Fibroblast of lung (primary cell): ENCODE measurements around the gene NUP93.

Experiments
- EZH2 ChIP-seq: IDR thresholded peaks from 2 replicates; pipeline ENCODE4 v1.5.1; 2012; ENCODE audit warnings: low read length, control low read depth, mild to moderate bottlenecking; ENCODE audit errors: missing control alignments
- TF ChIP-seq, protein P1 (sequence below), 2 donors: IDR thresholded peaks in 1 of 2; conservative IDR thresholded peaks in 1 of 2; 1 replicate in 1 of 2; 2 replicates in 1 of 2; pipeline ENCODE4 v1.5.1; 2011 to 2012; ENCODE audit warnings: low read length in 2 of 2, control low read depth in 1 of 2, inconsistent platforms in 1 of 2, low read depth in 1 of 2, mild to moderate bottlenecking in 1 of 2

- TF ChIP-seq, protein P1, sequence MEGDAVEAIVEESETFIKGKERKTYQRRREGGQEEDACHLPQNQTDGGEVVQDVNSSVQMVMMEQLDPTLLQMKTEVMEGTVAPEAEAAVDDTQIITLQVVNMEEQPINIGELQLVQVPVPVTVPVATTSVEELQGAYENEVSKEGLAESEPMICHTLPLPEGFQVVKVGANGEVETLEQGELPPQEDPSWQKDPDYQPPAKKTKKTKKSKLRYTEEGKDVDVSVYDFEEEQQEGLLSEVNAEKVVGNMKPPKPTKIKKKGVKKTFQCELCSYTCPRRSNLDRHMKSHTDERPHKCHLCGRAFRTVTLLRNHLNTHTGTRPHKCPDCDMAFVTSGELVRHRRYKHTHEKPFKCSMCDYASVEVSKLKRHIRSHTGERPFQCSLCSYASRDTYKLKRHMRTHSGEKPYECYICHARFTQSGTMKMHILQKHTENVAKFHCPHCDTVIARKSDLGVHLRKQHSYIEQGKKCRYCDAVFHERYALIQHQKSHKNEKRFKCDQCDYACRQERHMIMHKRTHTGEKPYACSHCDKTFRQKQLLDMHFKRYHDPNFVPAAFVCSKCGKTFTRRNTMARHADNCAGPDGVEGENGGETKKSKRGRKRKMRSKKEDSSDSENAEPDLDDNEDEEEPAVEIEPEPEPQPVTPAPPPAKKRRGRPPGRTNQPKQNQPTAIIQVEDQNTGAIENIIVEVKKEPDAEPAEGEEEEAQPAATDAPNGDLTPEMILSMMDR (conservative IDR thresholded peaks at IDR 0.05 in 1 of 2, IDR thresholded peaks at IDR 0.05 in 1 of 2; ENCODE audit: low read depth in 1 of 2, low read length in 2 of 2): no peak
- no peak for TF ChIP-seq EZH2
Observed at GRCh38 chr16:56864960-56865359, 135.0 kb downstream of the NUP93 start, which contains the start of gene SLC12A3.
